Progenitor cell of endocrine pancreas (in vitro differentiated cells): ENCODE results near the gene AVPR1B. TPM values are rescaled to one million over a fixed set of nuclear protein-coding genes. Genes with fewer than 3 reads are reported as not detected.

Experiments used
- DNase-seq: peaks from one replicate; pipeline ENCODE4 v3.0.0; 2021; ENCODE audit warnings: low spot score; ENCODE audit not compliant: unreplicated experiment
- H3K27ac Mint-ChIP-seq: 2 replicates; pipeline ENCODE4 v1.8.0; 2021; ENCODE audit warnings: mild to moderate bottlenecking, moderate library complexity, mixed read lengths
- H3K27me3 Mint-ChIP-seq: 2 replicates; pipeline ENCODE4 v1.8.0; 2021; ENCODE audit warnings: mixed read lengths
- H3K36me3 Mint-ChIP-seq: 2 replicates; pipeline ENCODE4 v1.8.0; 2022; ENCODE audit warnings: mixed read lengths; ENCODE audit not compliant: insufficient read depth
- H3K4me1 Mint-ChIP-seq: 2 replicates; pipeline ENCODE4 v1.8.0; 2021; ENCODE audit warnings: low read depth, mixed read lengths
- H3K4me3 Mint-ChIP-seq: 2 replicates; pipeline ENCODE4 v1.8.0; 2021; ENCODE audit warnings: low read depth, mild to moderate bottlenecking, moderate library complexity, mixed read lengths
- H3K9me3 Mint-ChIP-seq: 2 replicates; pipeline ENCODE4 v1.8.0; 2021; ENCODE audit warnings: low read depth, mixed read lengths
- total RNA-seq: library from RNA; stranded (reverse); gene quantifications from 2 replicates; pipeline ENCODE4 v1.2.1, GENCODE V29; 2021
- TF ChIP-seq, protein P1 (sequence below): fragments of 200-600 bp; sonication (generic); IDR thresholded peaks from one replicate; pipeline ENCODE4 v1.5.0; 2021; ENCODE audit warnings: antibody characterized with exemption, mild to moderate bottlenecking; ENCODE audit not compliant: unreplicated experiment

AVPR1B gene
- total RNA-seq, 1 donor from 2014 or later, result 0.60 TPM

DNA sequence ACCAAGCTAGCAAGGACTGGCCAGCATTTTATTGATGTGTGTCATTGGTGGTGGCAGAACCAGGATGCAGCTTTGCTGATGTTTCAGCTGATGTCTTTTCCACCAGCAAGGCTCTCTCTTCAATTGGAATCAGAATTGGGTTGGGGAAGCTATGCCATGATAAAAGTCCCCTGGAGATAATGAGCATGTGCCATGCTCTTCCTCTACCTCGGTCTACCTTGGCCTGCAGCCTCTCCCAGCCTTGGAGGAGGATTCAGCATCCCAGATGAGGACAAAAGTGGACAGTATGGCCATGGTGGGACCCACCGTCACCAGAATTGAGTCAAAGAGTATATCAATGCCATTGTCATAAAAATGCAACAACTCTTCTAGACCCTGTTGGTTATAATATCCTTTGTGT is 8.6 kb downstream of the AVPR1B start:
- H3K9me3 Mint-ChIP-seq, result no peaks in the 10 kb centered on the region
- no peak overlapping the region for H3K4me3 Mint-ChIP-seq
- H3K36me3 Mint-ChIP-seq, result no peaks in the 10 kb centered on the region
- H3K4me1 Mint-ChIP-seq, result peaks cover 13% of the 10 kb centered on the region
- H3K27ac Mint-ChIP-seq, result no peak overlapping the region
- no peak for DNase-seq
- TF ChIP-seq, protein P1, sequence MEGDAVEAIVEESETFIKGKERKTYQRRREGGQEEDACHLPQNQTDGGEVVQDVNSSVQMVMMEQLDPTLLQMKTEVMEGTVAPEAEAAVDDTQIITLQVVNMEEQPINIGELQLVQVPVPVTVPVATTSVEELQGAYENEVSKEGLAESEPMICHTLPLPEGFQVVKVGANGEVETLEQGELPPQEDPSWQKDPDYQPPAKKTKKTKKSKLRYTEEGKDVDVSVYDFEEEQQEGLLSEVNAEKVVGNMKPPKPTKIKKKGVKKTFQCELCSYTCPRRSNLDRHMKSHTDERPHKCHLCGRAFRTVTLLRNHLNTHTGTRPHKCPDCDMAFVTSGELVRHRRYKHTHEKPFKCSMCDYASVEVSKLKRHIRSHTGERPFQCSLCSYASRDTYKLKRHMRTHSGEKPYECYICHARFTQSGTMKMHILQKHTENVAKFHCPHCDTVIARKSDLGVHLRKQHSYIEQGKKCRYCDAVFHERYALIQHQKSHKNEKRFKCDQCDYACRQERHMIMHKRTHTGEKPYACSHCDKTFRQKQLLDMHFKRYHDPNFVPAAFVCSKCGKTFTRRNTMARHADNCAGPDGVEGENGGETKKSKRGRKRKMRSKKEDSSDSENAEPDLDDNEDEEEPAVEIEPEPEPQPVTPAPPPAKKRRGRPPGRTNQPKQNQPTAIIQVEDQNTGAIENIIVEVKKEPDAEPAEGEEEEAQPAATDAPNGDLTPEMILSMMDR, result no peak
- peaks cover 17% of the 10 kb centered on the region for H3K27me3 Mint-ChIP-seq

DNA sequence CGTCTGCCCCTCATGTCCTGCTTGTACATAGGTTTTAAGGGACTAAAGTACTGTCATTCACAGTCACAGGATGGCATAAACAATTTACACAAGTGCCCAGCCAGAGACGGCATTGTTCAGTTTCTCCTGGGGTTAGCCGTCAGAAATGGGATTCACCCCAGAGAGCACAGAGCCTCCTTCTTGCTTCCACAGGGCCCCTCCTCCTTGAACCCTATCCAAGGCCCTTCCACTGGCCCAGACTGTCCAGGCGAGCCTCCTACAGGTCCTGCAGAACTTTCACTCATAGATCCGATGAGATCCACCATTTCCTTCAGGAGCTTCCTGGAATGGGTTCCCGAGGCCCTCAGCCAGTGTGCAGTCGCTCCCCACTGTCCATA is 10.0 kb downstream of the AVPR1B start:
- TF ChIP-seq, protein P1, result no peak
- DNase-seq, result no peak
- Mint-ChIP-seq H3K27ac (no peak overlapping the region), H3K4me3 (no peak overlapping the region), H3K27me3 (peaks cover 14% of the 10 kb centered on the region), H3K4me1 (peaks cover 7% of the 10 kb centered on the region), H3K9me3 (no peaks in the 10 kb centered on the region), H3K36me3 (no peaks in the 10 kb centered on the region)

DNA sequence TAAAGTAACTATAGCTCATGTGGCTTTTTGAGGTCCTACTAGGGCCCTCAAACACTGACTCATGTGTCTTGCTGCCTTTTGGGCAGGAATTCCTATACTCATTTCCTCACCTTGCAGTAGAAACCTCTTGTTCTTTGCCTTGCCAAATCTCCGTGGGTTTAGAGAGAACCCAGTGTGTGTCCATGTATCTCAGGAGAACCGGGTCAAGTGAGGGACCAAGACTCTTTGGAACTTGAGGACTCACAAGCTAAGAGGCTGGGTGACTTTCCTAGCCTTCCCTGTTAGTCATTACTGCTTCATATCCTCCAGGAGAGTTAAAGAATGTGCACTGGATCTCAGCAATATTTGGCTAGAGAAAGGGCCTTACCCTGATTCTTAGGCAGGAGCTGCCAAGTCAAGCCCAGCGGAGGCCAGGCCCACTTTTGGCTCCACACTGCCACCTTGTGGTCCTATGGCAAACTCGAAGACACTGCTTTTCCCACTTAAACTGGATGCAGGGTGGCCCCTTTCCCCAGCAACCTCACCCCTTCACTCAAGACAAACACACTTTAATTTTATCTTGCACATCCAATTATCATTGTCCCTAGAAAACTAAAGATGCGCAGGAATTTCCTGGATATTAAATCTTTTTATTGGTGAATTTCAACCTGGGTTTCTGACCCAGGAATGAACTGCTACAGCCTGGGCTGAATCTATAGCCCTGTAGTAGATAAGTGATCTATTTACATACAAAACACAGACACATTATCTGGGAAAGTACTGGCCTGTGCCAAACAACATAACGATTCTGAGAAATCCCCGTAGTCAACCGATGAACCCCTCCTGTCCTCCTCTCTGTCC is 10.6 kb downstream of the AVPR1B start:
- Mint-ChIP-seq H3K36me3 (no peaks in the 10 kb centered on the region), H3K4me1 (peaks cover 7% of the 10 kb centered on the region), H3K9me3 (no peaks in the 10 kb centered on the region), H3K27ac (no peak overlapping the region), H3K4me3 (no peak overlapping the region), H3K27me3 (peaks cover 14% of the 10 kb centered on the region)
- TF ChIP-seq, protein P1, result peak; percentile 89
- peak; percentile 73 for DNase-seq

DNA sequence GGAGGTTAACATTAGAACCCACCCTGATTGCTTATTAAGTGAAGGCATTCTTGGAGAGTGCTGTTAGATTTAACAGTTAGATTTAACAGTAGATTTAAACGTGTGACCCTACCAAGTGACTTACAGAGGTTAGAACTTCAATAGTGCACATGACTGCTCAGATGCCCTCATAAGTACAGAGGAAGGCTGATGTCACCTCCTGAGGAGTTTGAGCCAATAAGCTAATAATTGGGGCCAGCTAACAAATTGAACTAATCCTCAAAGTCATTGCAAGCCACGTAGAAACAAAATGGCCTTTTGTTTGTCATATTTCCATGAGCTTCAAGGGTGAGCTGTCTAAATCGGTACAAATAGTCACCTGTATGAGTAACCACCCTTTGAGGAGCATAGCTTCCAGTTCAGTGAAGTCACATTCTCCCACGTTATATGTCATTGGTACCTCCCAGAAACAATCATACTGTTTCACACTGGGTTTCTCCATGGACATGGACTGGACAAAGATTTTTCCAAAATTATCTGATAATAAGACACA is 11.7 kb downstream of the AVPR1B start:
- no peak overlapping the region for H3K27ac Mint-ChIP-seq
- no peak overlapping the region for H3K4me3 Mint-ChIP-seq
- H3K9me3 Mint-ChIP-seq, result no peaks in the 10 kb centered on the region
- DNase-seq, result no peak
- H3K36me3 Mint-ChIP-seq, result no peaks in the 10 kb centered on the region
- TF ChIP-seq, protein P1, result no peak
- peaks cover 19% of the 10 kb centered on the region for H3K27me3 Mint-ChIP-seq
- peaks cover 7% of the 10 kb centered on the region for H3K4me1 Mint-ChIP-seq

DNA sequence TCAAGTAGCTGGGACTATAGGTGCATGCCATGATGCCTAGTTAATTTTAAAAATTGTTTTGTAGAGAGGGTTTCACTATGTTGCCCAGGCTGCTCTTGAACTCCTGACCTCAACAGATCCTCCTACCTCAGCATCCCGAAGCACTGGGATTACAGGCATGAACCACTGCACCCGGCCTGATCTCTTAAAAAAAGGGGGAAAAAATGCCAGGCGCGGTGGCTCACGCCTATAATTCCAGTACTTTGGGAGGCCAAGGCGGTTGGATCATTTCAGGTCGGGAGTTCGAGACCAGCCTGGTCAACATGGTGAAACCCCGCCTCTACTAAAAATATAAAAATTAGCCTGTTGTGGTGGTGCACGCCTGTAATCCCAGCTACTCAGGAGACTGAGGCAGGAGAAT is 13.2 kb downstream of the AVPR1B start:
- no peak overlapping the region for H3K4me3 Mint-ChIP-seq

More for the DNA sequence above, 13.2 kb downstream of the AVPR1B start:
- Mint-ChIP-seq H3K27me3 (peaks cover 20% of the 10 kb centered on the region), H3K36me3 (no peaks in the 10 kb centered on the region), H3K4me1 (peaks cover 7% of the 10 kb centered on the region), H3K27ac (no peak overlapping the region), H3K9me3 (no peaks in the 10 kb centered on the region)
- DNase-seq, result no peak
- TF ChIP-seq, protein P1, result no peak
